OCI-LY1 (cell line): ENCODE results near the gene GNAZ.

Experiments
- EZH2 ChIP-seq: fragments of 200-600 bp; sonication (generic), shearing (Covaris generic); IDR thresholded peaks from 2 replicates; pipeline ENCODE4 v1.8.0; 2017; ENCODE audit warnings: borderline replicate concordance, mixed run types, mild to moderate bottlenecking, antibody characterized with exemption, low read length, moderate library complexity, mixed read lengths
- TF ChIP-seq, protein P1 (sequence below): fragments of 200-600 bp; sonication (generic), shearing (Covaris generic); IDR thresholded peaks from 2 replicates; pipeline ENCODE4 v1.5.1; 2017; ENCODE audit warnings: mild to moderate bottlenecking, antibody characterized with exemption, low read length, moderate library complexity, mixed read lengths

DNA sequence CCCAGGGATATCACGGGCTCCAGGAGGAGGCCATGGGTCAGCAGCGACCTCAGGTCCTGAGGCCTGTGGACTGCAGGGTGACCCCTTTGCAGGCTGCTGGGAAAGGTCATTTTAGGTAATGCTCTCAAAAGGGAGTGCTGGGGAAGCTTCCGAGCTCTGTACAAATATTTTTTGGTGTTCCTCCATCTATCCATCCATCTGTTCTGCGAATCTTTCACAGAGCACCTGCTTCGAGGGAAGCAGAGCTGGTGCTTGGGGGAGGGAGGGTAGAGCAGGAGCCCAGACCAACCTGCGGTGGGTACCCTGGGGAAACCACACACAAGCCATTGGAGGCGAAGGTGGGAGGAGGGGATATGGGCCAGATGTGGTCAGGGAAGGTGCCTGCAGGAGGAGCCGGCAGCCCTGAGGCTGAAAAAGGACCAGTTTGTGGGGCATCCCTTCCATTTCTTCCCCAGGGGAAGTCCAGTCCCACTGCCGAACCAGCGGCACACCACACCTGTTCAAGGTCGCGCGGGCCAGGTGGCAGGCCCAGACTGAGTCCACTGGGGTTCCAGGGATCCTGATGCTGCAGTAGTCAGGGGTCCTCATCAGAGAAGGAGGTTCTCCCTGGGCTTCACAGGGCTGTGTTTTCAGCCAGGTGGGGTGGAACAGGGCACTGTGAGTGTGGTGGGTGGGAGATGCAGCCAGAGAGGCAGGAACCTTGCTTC is 13.1 kb downstream of the GNAZ start:
- TF ChIP-seq, protein P1, sequence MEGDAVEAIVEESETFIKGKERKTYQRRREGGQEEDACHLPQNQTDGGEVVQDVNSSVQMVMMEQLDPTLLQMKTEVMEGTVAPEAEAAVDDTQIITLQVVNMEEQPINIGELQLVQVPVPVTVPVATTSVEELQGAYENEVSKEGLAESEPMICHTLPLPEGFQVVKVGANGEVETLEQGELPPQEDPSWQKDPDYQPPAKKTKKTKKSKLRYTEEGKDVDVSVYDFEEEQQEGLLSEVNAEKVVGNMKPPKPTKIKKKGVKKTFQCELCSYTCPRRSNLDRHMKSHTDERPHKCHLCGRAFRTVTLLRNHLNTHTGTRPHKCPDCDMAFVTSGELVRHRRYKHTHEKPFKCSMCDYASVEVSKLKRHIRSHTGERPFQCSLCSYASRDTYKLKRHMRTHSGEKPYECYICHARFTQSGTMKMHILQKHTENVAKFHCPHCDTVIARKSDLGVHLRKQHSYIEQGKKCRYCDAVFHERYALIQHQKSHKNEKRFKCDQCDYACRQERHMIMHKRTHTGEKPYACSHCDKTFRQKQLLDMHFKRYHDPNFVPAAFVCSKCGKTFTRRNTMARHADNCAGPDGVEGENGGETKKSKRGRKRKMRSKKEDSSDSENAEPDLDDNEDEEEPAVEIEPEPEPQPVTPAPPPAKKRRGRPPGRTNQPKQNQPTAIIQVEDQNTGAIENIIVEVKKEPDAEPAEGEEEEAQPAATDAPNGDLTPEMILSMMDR, result no peak
- no peak for TF ChIP-seq EZH2
